H9 (cell line): ENCODE results near the gene PLXNA4. TPM values are rescaled to one million over a fixed set of nuclear protein-coding genes. Genes with fewer than 3 reads are reported as not detected.

Source experiments
- DNase-seq: peaks from one replicate; pipeline ENCODE4 v3.0.0-alpha.2; 2017
- H2AFZ ChIP-seq: one replicate; pipeline ENCODE4 v1.6.1; 2013; ENCODE audit warnings: mild to moderate bottlenecking, low read length, control low read depth, moderate library complexity
- H2AK5ac ChIP-seq: 2 replicates; pipeline ENCODE4 v1.6.1; 2013; ENCODE audit warnings: low read length, control low read depth, mixed read lengths; ENCODE audit not compliant: insufficient read length
- H2BK120ac ChIP-seq: one replicate; pipeline ENCODE4 v1.6.1; 2013; ENCODE audit warnings: low read depth, mild to moderate bottlenecking, low read length, control low read depth, inconsistent platforms; ENCODE audit not compliant: poor library complexity, severe bottlenecking
- H2BK12ac ChIP-seq: 2 replicates; pipeline ENCODE4 v1.6.1; 2013; ENCODE audit warnings: low read length, control low read depth, mixed read lengths, low read depth; ENCODE audit not compliant: insufficient read length
- H2BK15ac ChIP-seq: 2 replicates; pipeline ENCODE4 v1.6.1; 2013; ENCODE audit warnings: low read depth, low read length, control low read depth
- H2BK20ac ChIP-seq: one replicate; pipeline ENCODE4 v1.6.1; 2013; ENCODE audit warnings: low read depth, mild to moderate bottlenecking, low read length, control low read depth, inconsistent platforms; ENCODE audit not compliant: poor library complexity, severe bottlenecking
- H2BK5ac ChIP-seq: 2 replicates; pipeline ENCODE4 v1.6.1; 2013; ENCODE audit warnings: low read length, control low read depth, mixed read lengths; ENCODE audit not compliant: insufficient read length
- H3K14ac ChIP-seq: 2 replicates; pipeline ENCODE4 v1.6.1; 2013; ENCODE audit warnings: low read length, control low read depth; ENCODE audit not compliant: insufficient read depth
- H3K18ac ChIP-seq: 2 replicates; pipeline ENCODE4 v1.6.1; 2013; ENCODE audit warnings: low read depth, mild to moderate bottlenecking, mixed read lengths, low read length, control low read depth; ENCODE audit not compliant: insufficient read length
- H3K23ac ChIP-seq: 2 replicates; pipeline ENCODE4 v1.6.1; 2013; ENCODE audit warnings: low read length, control low read depth, mixed read lengths, low read depth; ENCODE audit not compliant: insufficient read length
- H3K23me2 ChIP-seq: 2 replicates; pipeline ENCODE4 v1.6.1; 2013; ENCODE audit warnings: low read depth, mild to moderate bottlenecking, mixed read lengths, low read length, control low read depth; ENCODE audit not compliant: insufficient read length, poor library complexity, severe bottlenecking
- H3K27ac ChIP-seq: 2 replicates; pipeline ENCODE4 v1.5.1; 2013; ENCODE audit warnings: low read length, control low read depth, mixed read lengths, low read depth; ENCODE audit not compliant: insufficient read length
- H3K27me3 ChIP-seq: 2 replicates; pipeline ENCODE4 v1.6.1; 2013; ENCODE audit warnings: low read length, control low read depth, inconsistent platforms; ENCODE audit not compliant: insufficient read depth
- H3K4ac ChIP-seq: 2 replicates; pipeline ENCODE4 v1.6.1; 2013; ENCODE audit warnings: low read depth, mild to moderate bottlenecking, control low read depth, inconsistent platforms, low read length, moderate library complexity
- H3K4me1 ChIP-seq: 2 replicates; pipeline ENCODE4 v1.6.1; 2013; ENCODE audit warnings: low read length, control low read depth, inconsistent platforms; ENCODE audit not compliant: insufficient read depth
- H3K4me2 ChIP-seq: 2 replicates; pipeline ENCODE4 v1.6.1; 2013; ENCODE audit warnings: low read length, control low read depth, mixed read lengths; ENCODE audit not compliant: insufficient read length, insufficient read depth
- H3K56ac ChIP-seq: 2 replicates; pipeline ENCODE4 v1.6.1; 2013; ENCODE audit warnings: low read depth, mild to moderate bottlenecking, mixed read lengths, low read length, control low read depth; ENCODE audit not compliant: insufficient read length
- H3K79me1 ChIP-seq: 2 replicates; pipeline ENCODE4 v1.6.1; 2013; ENCODE audit warnings: low read depth, mild to moderate bottlenecking, moderate library complexity, low read length, control low read depth, inconsistent platforms; ENCODE audit not compliant: insufficient read depth, poor library complexity, severe bottlenecking
- H3K79me2 ChIP-seq: 2 replicates; pipeline ENCODE4 v1.6.1; 2013; ENCODE audit warnings: low read length, control low read depth, inconsistent platforms; ENCODE audit not compliant: insufficient read depth
- H3K9ac ChIP-seq: 2 replicates; pipeline ENCODE4 v1.6.1; 2013; ENCODE audit warnings: low read length, control low read depth, mixed read lengths; ENCODE audit not compliant: insufficient read length; ENCODE audit errors: extremely low read depth
- H3K9me3 ChIP-seq: one replicate; pipeline ENCODE4 v1.6.1; 2013; ENCODE audit warnings: low read depth, low read length, inconsistent platforms; ENCODE audit not compliant: control insufficient read depth
- H3T11ph ChIP-seq: one replicate; pipeline ENCODE4 v1.6.1; 2013; ENCODE audit warnings: mild to moderate bottlenecking, low read length, control low read depth, inconsistent platforms
- H4K20me1 ChIP-seq: one replicate; pipeline ENCODE4 v1.6.1; 2013; ENCODE audit not compliant: control insufficient read depth, insufficient read length, insufficient read depth
- H4K5ac ChIP-seq: 2 replicates; pipeline ENCODE4 v1.6.1; 2013; ENCODE audit warnings: low read depth, mild to moderate bottlenecking, mixed read lengths, low read length, control low read depth; ENCODE audit not compliant: insufficient read length
- H4K8ac ChIP-seq: replicated peaks from 2 replicates; pipeline ENCODE4 v1.6.1; 2013; ENCODE audit warnings: low read length, control low read depth, mixed read lengths, low read depth; ENCODE audit not compliant: insufficient read length
- H4K91ac ChIP-seq: 2 replicates; pipeline ENCODE4 v1.6.1; 2013; ENCODE audit warnings: low read depth, mild to moderate bottlenecking, moderate library complexity, mixed read lengths, low read length, control low read depth; ENCODE audit not compliant: insufficient read length
- H3K27ac Mint-ChIP-seq, 3 experiments: 2 replicates in 2 of 3; 3 replicates in 1 of 3; pipeline ENCODE4 v1.8.0; 2020 to 2021; ENCODE audit warnings: mixed read lengths in 3 of 3, mild to moderate bottlenecking in 1 of 3, moderate library complexity in 1 of 3
- H3K27me3 Mint-ChIP-seq: 2 replicates; pipeline ENCODE4 v1.8.0; 2021; ENCODE audit warnings: low read depth, mild to moderate bottlenecking, moderate library complexity, mixed read lengths
- H3K36me3 Mint-ChIP-seq, 3 experiments: 2 replicates in 2 of 3; 3 replicates in 1 of 3; pipeline ENCODE4 v1.8.0; 2020 to 2021; ENCODE audit warnings: low read depth in 3 of 3, mixed read lengths in 3 of 3; ENCODE audit not compliant: insufficient read depth in 1 of 3
- H3K4me1 Mint-ChIP-seq, 2 experiments: 2 replicates each; pipeline ENCODE4 v1.8.0; 2020; ENCODE audit warnings: mixed read lengths in 2 of 2
- H3K4me3 Mint-ChIP-seq, 2 experiments: 2 replicates in 1 of 2; 3 replicates in 1 of 2; pipeline ENCODE4 v1.8.0; 2020 to 2021; ENCODE audit warnings: mild to moderate bottlenecking in 2 of 2, mixed read lengths in 2 of 2, moderate library complexity in 1 of 2
- H3K9me3 Mint-ChIP-seq, 2 experiments: 2 replicates in 1 of 2; 3 replicates in 1 of 2; pipeline ENCODE4 v1.8.0; 2020; ENCODE audit warnings: mild to moderate bottlenecking in 2 of 2, mixed read lengths in 2 of 2, moderate library complexity in 1 of 2
- WGBS: extraction: QIAGEN DNeasy Blood & Tissue Kit; methylation state at CpG from one replicate; pipeline ENCODE4 v1.1.7; 2013; ENCODE audit warnings: missing lambda C conversion rate, low lambda C conversion rate, mixed read lengths; ENCODE audit not compliant: insufficient read length; ENCODE audit errors: extremely low coverage; 5-methylcytosine and 5-hydroxymethylcytosine counted together
- total RNA-seq: library from RNA; stranded (reverse); gene quantifications from 2 replicates; pipeline ENCODE4 v1.2.1, GENCODE V29; 2021
- TF ChIP-seq, protein P1 (sequence below): fragments of 200-600 bp; sonication (generic); conservative IDR thresholded peaks from 3 replicates; pipeline ENCODE4 v1.8.0; 2021; ENCODE audit warnings: antibody characterized with exemption, mild to moderate bottlenecking

PLXNA4 gene
- total RNA-seq, 1 experiment from 2014 or later = 0.35 TPM

DNA sequence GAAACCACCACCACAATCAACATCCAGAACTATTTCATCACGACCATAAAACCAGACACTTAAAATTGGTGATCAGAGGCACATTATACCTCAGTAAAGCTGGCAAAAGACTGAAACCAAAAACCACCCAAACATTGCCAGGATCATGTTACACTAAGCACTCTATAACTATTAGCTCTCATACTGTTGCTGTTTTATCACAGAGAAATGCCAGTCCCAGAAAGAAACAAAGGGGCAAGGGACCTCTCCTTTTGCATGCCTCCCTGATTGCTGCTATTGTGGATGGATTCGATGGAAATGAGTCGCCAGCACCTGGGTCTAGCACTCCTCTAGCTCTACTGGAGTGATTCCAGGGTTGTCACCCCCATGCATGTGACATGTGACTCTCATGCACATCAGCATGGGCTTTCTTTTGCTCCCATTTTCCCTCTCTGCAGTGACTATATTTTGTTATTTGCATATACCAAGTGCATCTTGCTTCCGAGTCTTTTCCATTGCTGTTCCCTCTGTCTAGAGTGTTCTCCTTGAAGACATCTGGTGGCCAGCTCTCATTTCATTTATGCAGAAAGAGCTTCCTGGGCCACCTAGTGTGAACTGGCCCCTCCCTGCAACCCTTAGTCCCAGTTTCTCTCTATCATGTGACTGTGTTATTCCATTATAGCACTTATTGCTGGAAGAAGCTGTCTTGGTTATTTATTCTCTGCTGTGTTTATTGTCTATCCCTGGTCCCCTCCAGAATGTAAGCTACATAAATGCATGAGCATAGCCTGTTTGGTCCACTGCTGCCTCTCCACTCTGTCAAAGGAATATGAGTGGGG is 300.6 kb downstream of the PLXNA4 start:
- no peak overlapping the region for H2AK5ac ChIP-seq
- H3K79me1 ChIP-seq = no peaks in the 10 kb centered on the region
- H2BK20ac ChIP-seq = no peak overlapping the region
- no peak overlapping the region for H4K5ac ChIP-seq
- Mint-ChIP-seq H3K36me3 (no peaks in the 10 kb centered on the region), H3K27me3 (peaks cover 25% of the 10 kb centered on the region), H3K4me3 (no peak overlapping the region), H3K9me3 (no peaks in the 10 kb centered on the region), H3K27ac (no peak overlapping the region), H3K4me1 (peaks cover 13 to 17% of the 10 kb centered on the region in 2 experiments)
- H3K9ac ChIP-seq = no peak overlapping the region
- H3K27ac ChIP-seq = no peak overlapping the region
- H3K14ac ChIP-seq = no peak overlapping the region
- no peak overlapping the region for H3T11ph ChIP-seq
- H2AFZ ChIP-seq = no peak overlapping the region
- TF ChIP-seq, protein P1, sequence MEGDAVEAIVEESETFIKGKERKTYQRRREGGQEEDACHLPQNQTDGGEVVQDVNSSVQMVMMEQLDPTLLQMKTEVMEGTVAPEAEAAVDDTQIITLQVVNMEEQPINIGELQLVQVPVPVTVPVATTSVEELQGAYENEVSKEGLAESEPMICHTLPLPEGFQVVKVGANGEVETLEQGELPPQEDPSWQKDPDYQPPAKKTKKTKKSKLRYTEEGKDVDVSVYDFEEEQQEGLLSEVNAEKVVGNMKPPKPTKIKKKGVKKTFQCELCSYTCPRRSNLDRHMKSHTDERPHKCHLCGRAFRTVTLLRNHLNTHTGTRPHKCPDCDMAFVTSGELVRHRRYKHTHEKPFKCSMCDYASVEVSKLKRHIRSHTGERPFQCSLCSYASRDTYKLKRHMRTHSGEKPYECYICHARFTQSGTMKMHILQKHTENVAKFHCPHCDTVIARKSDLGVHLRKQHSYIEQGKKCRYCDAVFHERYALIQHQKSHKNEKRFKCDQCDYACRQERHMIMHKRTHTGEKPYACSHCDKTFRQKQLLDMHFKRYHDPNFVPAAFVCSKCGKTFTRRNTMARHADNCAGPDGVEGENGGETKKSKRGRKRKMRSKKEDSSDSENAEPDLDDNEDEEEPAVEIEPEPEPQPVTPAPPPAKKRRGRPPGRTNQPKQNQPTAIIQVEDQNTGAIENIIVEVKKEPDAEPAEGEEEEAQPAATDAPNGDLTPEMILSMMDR = no peak
- no peak overlapping the region for H3K56ac ChIP-seq
- WGBS = no CpG with 5 or more reads among the region's 4 CpGs
- no peak overlapping the region for H3K4me2 ChIP-seq
- H2BK120ac ChIP-seq = no peak overlapping the region
- H3K18ac ChIP-seq = no peak overlapping the region
- peaks cover 9% of the 10 kb centered on the region for H3K4me1 ChIP-seq
- H3K9me3 ChIP-seq = no peaks in the 10 kb centered on the region
- no peak for DNase-seq
- H3K23ac ChIP-seq = no peak overlapping the region
- no peaks in the 10 kb centered on the region for H3K23me2 ChIP-seq
- H3K4ac ChIP-seq = no peak overlapping the region
- no peaks in the 10 kb centered on the region for H4K20me1 ChIP-seq
- no peak overlapping the region for H4K91ac ChIP-seq
- H2BK15ac ChIP-seq = no peak overlapping the region
- H3K79me2 ChIP-seq = no peaks in the 10 kb centered on the region
- no peak overlapping the region for H2BK5ac ChIP-seq
- no peak overlapping the region for H4K8ac ChIP-seq
- H3K27me3 ChIP-seq = no peaks in the 10 kb centered on the region
- no peak overlapping the region for H2BK12ac ChIP-seq
